ENCODE results near the gene SUV39H1. TPM values are rescaled to one million over a fixed set of nuclear protein-coding genes. Genes with fewer than 3 reads are reported as not detected.

Gene SUV39H1
- total RNA-seq (1 to 10 TPM; 4.0 to 5.8 TPM), polyA plus RNA-seq (1 to 10 TPM; 3.2 to 3.5 TPM)

GRCh38 chrX:48696301-48696908, at the start of gene SUV39H1:
Gene SUV39H1, plus strand, starts transcription at chrX:48696734. Its CDS starts 51 bp downstream, at chrX:48696785.
- peak within 1 kb of the TSS; percentile 47 to 88 for H3K9ac ChIP-seq (ENCODE audit: low read depth in 1 of 2, low read length in 2 of 2)
- H3K4me3 ChIP-seq (ENCODE audit: low read depth in 1 of 3, low read length in 3 of 3): peak within 1 kb of the TSS; percentile 27 to 87 (median 68)
- under 1% methylated on average over 66 of the region's 66 CpGs for WGBS
- TF ChIP-seq, protein P1, sequence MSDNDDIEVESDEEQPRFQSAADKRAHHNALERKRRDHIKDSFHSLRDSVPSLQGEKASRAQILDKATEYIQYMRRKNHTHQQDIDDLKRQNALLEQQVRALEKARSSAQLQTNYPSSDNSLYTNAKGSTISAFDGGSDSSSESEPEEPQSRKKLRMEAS (IDR thresholded peaks at IDR 0.05): no peak
- no peak for TF ChIP-seq JUND (IDR thresholded peaks at IDR 0.05)
- TF ChIP-seq FOXA2 (IDR thresholded peaks at IDR 0.05): no peak
- peak in 1 of 2 donors; percentile 45 for TF ChIP-seq RAD21 (IDR thresholded peaks at IDR 0.05)
- TF ChIP-seq EGR1 (IDR thresholded peaks at IDR 0.05; ENCODE audit: low read depth in 2 of 2): no peak
- no peak for TF ChIP-seq HNF4A (conservative IDR thresholded peaks at IDR 0.05)
- peak; percentile 78 for TF ChIP-seq TAF1 (conservative IDR thresholded peaks at IDR 0.05)
- peak; percentile 43 for TF ChIP-seq SP1 (IDR thresholded peaks at IDR 0.05)
- TF ChIP-seq YY1 (IDR thresholded peaks at IDR 0.05): no peak
- peak; percentile 98 for TF ChIP-seq ZBTB33 (IDR thresholded peaks at IDR 0.05)
- TF ChIP-seq FOXA1 (IDR thresholded peaks at IDR 0.05): no peak
- no peak for TF ChIP-seq HNF4G (IDR thresholded peaks at IDR 0.05)
- TF ChIP-seq, protein P2, sequence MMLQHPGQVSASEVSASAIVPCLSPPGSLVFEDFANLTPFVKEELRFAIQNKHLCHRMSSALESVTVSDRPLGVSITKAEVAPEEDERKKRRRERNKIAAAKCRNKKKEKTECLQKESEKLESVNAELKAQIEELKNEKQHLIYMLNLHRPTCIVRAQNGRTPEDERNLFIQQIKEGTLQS (IDR thresholded peaks at IDR 0.05): no peak
- TF ChIP-seq REST (IDR thresholded peaks at IDR 0.05): peak; percentile 78
- no peak for TF ChIP-seq GABPA (IDR thresholded peaks at IDR 0.05 in 1 of 2, conservative IDR thresholded peaks at IDR 0.05 in 1 of 2)
- no peak for TF ChIP-seq RXRA (IDR thresholded peaks at IDR 0.05)
- TF ChIP-seq, protein P3, sequence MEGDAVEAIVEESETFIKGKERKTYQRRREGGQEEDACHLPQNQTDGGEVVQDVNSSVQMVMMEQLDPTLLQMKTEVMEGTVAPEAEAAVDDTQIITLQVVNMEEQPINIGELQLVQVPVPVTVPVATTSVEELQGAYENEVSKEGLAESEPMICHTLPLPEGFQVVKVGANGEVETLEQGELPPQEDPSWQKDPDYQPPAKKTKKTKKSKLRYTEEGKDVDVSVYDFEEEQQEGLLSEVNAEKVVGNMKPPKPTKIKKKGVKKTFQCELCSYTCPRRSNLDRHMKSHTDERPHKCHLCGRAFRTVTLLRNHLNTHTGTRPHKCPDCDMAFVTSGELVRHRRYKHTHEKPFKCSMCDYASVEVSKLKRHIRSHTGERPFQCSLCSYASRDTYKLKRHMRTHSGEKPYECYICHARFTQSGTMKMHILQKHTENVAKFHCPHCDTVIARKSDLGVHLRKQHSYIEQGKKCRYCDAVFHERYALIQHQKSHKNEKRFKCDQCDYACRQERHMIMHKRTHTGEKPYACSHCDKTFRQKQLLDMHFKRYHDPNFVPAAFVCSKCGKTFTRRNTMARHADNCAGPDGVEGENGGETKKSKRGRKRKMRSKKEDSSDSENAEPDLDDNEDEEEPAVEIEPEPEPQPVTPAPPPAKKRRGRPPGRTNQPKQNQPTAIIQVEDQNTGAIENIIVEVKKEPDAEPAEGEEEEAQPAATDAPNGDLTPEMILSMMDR (IDR thresholded peaks at IDR 0.05; ENCODE audit: low read depth, low read length, missing input control): no peak
- no peak for TF ChIP-seq NR2F2 (IDR thresholded peaks at IDR 0.05)
- no peaks in the 10 kb centered on the region for H3K27me3 ChIP-seq (ENCODE audit: control insufficient read depth in 4 of 4, insufficient read depth in 4 of 4, low read length in 3 of 4)
- H3K4me1 ChIP-seq (ENCODE audit: control insufficient read depth in 4 of 4, insufficient read depth in 4 of 4, low read length in 3 of 4): peaks cover 3 to 14% (median 11%) of the 10 kb centered on the region in 4 donors
- no peaks in the 10 kb centered on the region for H3K9me3 ChIP-seq (ENCODE audit: control insufficient read depth in 4 of 4, low read length in 3 of 4)
- peaks cover 0 to 12% (median under 1%) of the 10 kb centered on the region in 4 donors for H3K36me3 ChIP-seq (ENCODE audit: control insufficient read depth in 4 of 4, insufficient read depth in 3 of 4, low read depth in 1 of 4, low read length in 3 of 4)
- H3K27ac ChIP-seq (ENCODE audit: low read depth in 1 of 2, low read length in 2 of 2): peak within 1 kb of the TSS; percentile 89 to 91
- DNase-seq (ENCODE audit: low spot score): peak; percentile 83
